ENCODE measurements around the gene EBLN1.
"Not testable (repeated sequence)": the region's sequence is repeated elsewhere in the genome, so short reads cannot be mapped to it uniquely, and the experiment has no call there.

The EBLN1 gene

GRCh38 chr10:22228167-22228938 lies 10.5 kb upstream of the EBLN1 start:
- no peak for DNase-seq

GRCh38 chr10:22226599-22226998 lies 8.8 kb upstream of the EBLN1 start:
- no peak for DNase-seq

GRCh38 chr10:22222236-22223190 lies 4.7 kb upstream of the EBLN1 start:
- no peak for DNase-seq

- DNase-seq = no peak
These were observed 1.5 kb upstream of the EBLN1 start for GRCh38 chr10:22219308-22219707.

- no peak for DNase-seq
These were observed 633 bp upstream of the EBLN1 start for GRCh38 chr10:22218448-22218847.

- DNase-seq = not testable (repeated sequence)
These were observed 731 bp downstream of the EBLN1 start for GRCh38 chr10:22217084-22217483.

- no peak for DNase-seq
These were observed 7.5 kb downstream of the EBLN1 start for GRCh38 chr10:22210267-22210666.

GRCh38 chr10:22193945-22194344 lies 23.9 kb downstream of the EBLN1 start:
- no peak for DNase-seq

GRCh38 chr10:22185586-22185985 lies 32.2 kb downstream of the EBLN1 start:
- DNase-seq = no peak

- DNase-seq = no peak
These were observed 33.9 kb downstream of the EBLN1 start for GRCh38 chr10:22183771-22184461.

- DNase-seq = no peak
These were observed 37.1 kb downstream of the EBLN1 start for GRCh38 chr10:22180724-22181123.

GRCh38 chr10:22174442-22174841 lies 43.4 kb downstream of the EBLN1 start:
- no peak for DNase-seq

GRCh38 chr10:22171131-22171530 lies 46.7 kb downstream of the EBLN1 start:
- DNase-seq = no peak

GRCh38 chr10:22170582-22170981 lies 47.2 kb downstream of the EBLN1 start:
- DNase-seq = no peak

- DNase-seq = no peak
These were observed 57.8 kb downstream of the EBLN1 start for GRCh38 chr10:22159979-22160378.

- DNase-seq = no peak
These were observed 58.6 kb downstream of the EBLN1 start for GRCh38 chr10:22159180-22159579.

All from CD4-positive, alpha-beta T cell treated with Interleukin-12 subunit alpha and Interleukin-12 subunit beta, for 1 hour (primary cell).